Hepatocyte (in vitro differentiated cells): Measurements from ENCODE around the gene DIAPH2. TPM values are rescaled to one million over a fixed set of nuclear protein-coding genes. Genes with fewer than 3 reads are reported as not detected.

Experiments used
- DNase-seq: peaks from one replicate; pipeline ENCODE4 v3.0.0-alpha.2; 2016; ENCODE audit warnings: low spot score
- H2AFZ ChIP-seq: fragments of 200-600 bp; sonication (generic); 2 replicates; pipeline ENCODE4 v1.6.0; 2016; ENCODE audit warnings: antibody characterized with exemption, mild to moderate bottlenecking
- H3K27ac ChIP-seq: fragments of 200-600 bp; sonication (generic); 2 replicates; pipeline ENCODE4 v1.5.1; 2016; ENCODE audit warnings: mild to moderate bottlenecking
- H3K27me3 ChIP-seq: fragments of 200-600 bp; sonication (generic); 2 replicates; pipeline ENCODE4 v1.6.1; 2016
- H3K36me3 ChIP-seq: fragments of 200-600 bp; sonication (generic); replicated peaks from 2 replicates; pipeline ENCODE4 v1.5.1; 2016; ENCODE audit warnings: low read depth; ENCODE audit not compliant: insufficient read depth
- H3K4me1 ChIP-seq: fragments of 200-600 bp; sonication (generic); 2 replicates; pipeline ENCODE4 v1.5.1; 2016; ENCODE audit warnings: mild to moderate bottlenecking, moderate library complexity; ENCODE audit not compliant: insufficient read depth
- H3K4me2 ChIP-seq: fragments of 200-600 bp; sonication (generic); 2 replicates; pipeline ENCODE4 v1.6.0; 2016
- H3K4me3 ChIP-seq: fragments of 200-600 bp; sonication (generic); 2 replicates; pipeline ENCODE4 v1.5.1; 2016; ENCODE audit warnings: mild to moderate bottlenecking
- H3K79me2 ChIP-seq: fragments of 200-600 bp; sonication (generic); 2 replicates; pipeline ENCODE4 v1.6.0; 2017; ENCODE audit warnings: mild to moderate bottlenecking
- H3K9me2 ChIP-seq: fragments of 200-600 bp; sonication (generic); replicated peaks from 2 replicates; pipeline ENCODE4 v1.6.0; 2017; ENCODE audit warnings: mild to moderate bottlenecking; ENCODE audit not compliant: insufficient read depth
- H3K9me3 ChIP-seq: fragments of 200-600 bp; sonication (generic); 2 replicates; pipeline ENCODE4 v1.5.1; 2016; ENCODE audit warnings: low read depth, mild to moderate bottlenecking
- H4K20me1 ChIP-seq: fragments of 200-600 bp; sonication (generic); 2 replicates; pipeline ENCODE4 v1.6.0; 2016; ENCODE audit warnings: mild to moderate bottlenecking; ENCODE audit not compliant: insufficient read depth, poor library complexity, severe bottlenecking
- CTCF ChIP-seq: fragments of 200-600 bp; sonication (generic); IDR thresholded peaks from 2 replicates; pipeline ENCODE4 v1.5.1; 2016; ENCODE audit warnings: antibody characterized with exemption, mild to moderate bottlenecking; ENCODE audit not compliant: poor library complexity
- EZH2 ChIP-seq: fragments of 200-600 bp; sonication (generic); IDR thresholded peaks from 2 replicates; pipeline ENCODE4 v1.6.1; 2016; ENCODE audit warnings: antibody characterized with exemption, mild to moderate bottlenecking, borderline replicate concordance
- EZH2phosphoT487 ChIP-seq: fragments of 200-600 bp; sonication (generic); IDR thresholded peaks from one replicate; pipeline ENCODE4 v1.6.1; 2018; ENCODE audit warnings: antibody characterized with exemption, mild to moderate bottlenecking, low read depth, moderate library complexity; ENCODE audit not compliant: unreplicated experiment, severe bottlenecking
- WGBS: methylation state at CpG from one replicate; pipeline ENCODE4 v1.1.6; 2016; ENCODE audit warnings: low lambda C conversion rate; ENCODE audit errors: missing lambda C conversion rate; 5-methylcytosine and 5-hydroxymethylcytosine counted together
- polyA plus RNA-seq: library from polyadenylated mRNA; unstranded; fragments of >200 nt; fragmentation: Nextera tagmentation; extraction: Ambion mirVana; gene quantifications from 2 replicates; pipeline ENCODE4 v1.2.1, GENCODE V29; 2016
- total RNA-seq: library from RNA; depleted of rRNA; stranded (reverse); fragments of >200 nt; gene quantifications from 2 replicates; pipeline ENCODE4 v1.2.3, GENCODE V29; 2014

DIAPH2 gene
- total and polyA plus RNA-seq, 2 experiments from 2014 or later, result 14.8 to 32.4 TPM

- H3K4me2 ChIP-seq, result no peak overlapping the region
- H2AFZ ChIP-seq, result no peak overlapping the region
- H3K4me1 ChIP-seq, result peaks cover 6% of the 10 kb centered on the region
Measured at GRCh38 chrX:97597954-97598353, 913.3 kb downstream of the DIAPH2 start.

GRCh38 chrX:97602465-97603258, 918.0 kb downstream of the DIAPH2 start:
- no peaks in the 10 kb centered on the region for H3K9me3 ChIP-seq
- H3K27me3 ChIP-seq, result no peaks in the 10 kb centered on the region
- H3K9me2 ChIP-seq, result no peaks in the 10 kb centered on the region
- no peak overlapping the region for H3K4me2 ChIP-seq
- no peak overlapping the region for H3K27ac ChIP-seq
- peaks cover 6% of the 10 kb centered on the region for H3K4me1 ChIP-seq
- H3K4me3 ChIP-seq, result no peak overlapping the region
- H3K79me2 ChIP-seq, result no peaks in the 10 kb centered on the region
- 66% methylated on average over 3 of the region's 3 CpGs for WGBS
- H2AFZ ChIP-seq, result no peak overlapping the region
- H4K20me1 ChIP-seq, result no peaks in the 10 kb centered on the region
- TF ChIP-seq CTCF (no peak), EZH2 (no peak), EZH2phosphoT487 (no peak)
- H3K36me3 ChIP-seq, result no peaks in the 10 kb centered on the region
- no peak for DNase-seq

More at GRCh38 chrX:97597954-97598353, 913.3 kb downstream of the DIAPH2 start:
- Histone ChIP-seq H3K4me3 (no peak overlapping the region), H3K27me3 (no peaks in the 10 kb centered on the region), H4K20me1 (no peaks in the 10 kb centered on the region), H3K36me3 (no peaks in the 10 kb centered on the region), H3K79me2 (no peaks in the 10 kb centered on the region), H3K27ac (no peak overlapping the region), H3K9me2 (no peaks in the 10 kb centered on the region), H3K9me3 (no peaks in the 10 kb centered on the region)
- no peak for TF ChIP-seq CTCF
- no peak for TF ChIP-seq EZH2
- no peak for TF ChIP-seq EZH2phosphoT487
- no peak for DNase-seq
- 66% methylated on average over 6 of the region's 6 CpGs for WGBS

GRCh38 chrX:97605271-97605670, 920.6 kb downstream of the DIAPH2 start:
- 77% methylated on average over 3 of the region's 3 CpGs for WGBS
- no peaks in the 10 kb centered on the region for H4K20me1 ChIP-seq
- DNase-seq, result no peak
- no peak overlapping the region for H3K4me3 ChIP-seq
- no peak overlapping the region for H3K27ac ChIP-seq
- H3K4me2 ChIP-seq, result no peak overlapping the region
- TF ChIP-seq EZH2, result no peak
- H2AFZ ChIP-seq, result no peak overlapping the region
- H3K4me1 ChIP-seq, result peaks cover 6% of the 10 kb centered on the region
- no peaks in the 10 kb centered on the region for H3K79me2 ChIP-seq
- no peaks in the 10 kb centered on the region for H3K9me2 ChIP-seq
- H3K36me3 ChIP-seq, result no peaks in the 10 kb centered on the region
- no peaks in the 10 kb centered on the region for H3K27me3 ChIP-seq
- H3K9me3 ChIP-seq, result no peaks in the 10 kb centered on the region

- no peaks in the 10 kb centered on the region for H3K27me3 ChIP-seq
- no peaks in the 10 kb centered on the region for H3K36me3 ChIP-seq
- H3K9me3 ChIP-seq, result no peaks in the 10 kb centered on the region
- H3K4me3 ChIP-seq, result no peak overlapping the region
- H3K4me2 ChIP-seq, result no peak overlapping the region
- DNase-seq, result no peak
- no peak overlapping the region for H3K27ac ChIP-seq
- no peak for TF ChIP-seq EZH2phosphoT487
- TF ChIP-seq EZH2, result no peak
- TF ChIP-seq CTCF, result no peak
- 100% methylated on average over 1 of the region's 1 CpG for WGBS
- H4K20me1 ChIP-seq, result no peaks in the 10 kb centered on the region
- no peak overlapping the region for H2AFZ ChIP-seq
- no peaks in the 10 kb centered on the region for H3K9me2 ChIP-seq
- no peaks in the 10 kb centered on the region for H3K4me1 ChIP-seq
- H3K79me2 ChIP-seq, result no peaks in the 10 kb centered on the region
Measured at GRCh38 chrX:97609357-97609756, 924.7 kb downstream of the DIAPH2 start.
